ENCODE data around the gene FOXK1.
"Not testable (repeated sequence)": the region's sequence is repeated elsewhere in the genome, so short reads cannot be mapped to it uniquely, and the experiment has no call there.

Gene FOXK1

GRCh38 chr7:4785371-4785770 is 103.3 kb downstream of the FOXK1 start:
- no peak for DNase-seq (ENCODE audit: low read depth in 2 of 2)

- no peak for DNase-seq (ENCODE audit: low read depth in 2 of 2)
Observed at GRCh38 chr7:4786015-4786414, 103.9 kb downstream of the FOXK1 start.

- DNase-seq (ENCODE audit: low read depth in 2 of 2): no peak
Observed at GRCh38 chr7:4787541-4787940, 105.4 kb downstream of the FOXK1 start.

- no peak for DNase-seq (ENCODE audit: low read depth in 2 of 2)
Observed at GRCh38 chr7:4787947-4788626, 106.0 kb downstream of the FOXK1 start.

GRCh38 chr7:4788627-4789189 is 106.6 kb downstream of the FOXK1 start:
- no peak for DNase-seq (ENCODE audit: low read depth in 2 of 2)

- no peak for DNase-seq (ENCODE audit: low read depth in 2 of 2)
Observed at GRCh38 chr7:4789194-4790077, 107.3 kb downstream of the FOXK1 start.

GRCh38 chr7:4790078-4790465 is 108.0 kb downstream of the FOXK1 start:
- DNase-seq (ENCODE audit: low read depth in 2 of 2): no peak

GRCh38 chr7:4790516-4790991 is 108.5 kb downstream of the FOXK1 start:
- DNase-seq (ENCODE audit: low read depth in 2 of 2): no peak

- DNase-seq (ENCODE audit: low read depth in 2 of 2): no peak
Observed at GRCh38 chr7:4791101-4791737, 109.1 kb downstream of the FOXK1 start.

GRCh38 chr7:4791738-4792536 is 109.8 kb downstream of the FOXK1 start:
- peak; percentile 80 to 81 for DNase-seq (ENCODE audit: low read depth in 2 of 2)

GRCh38 chr7:4792537-4793126 is 110.5 kb downstream of the FOXK1 start:
- DNase-seq (ENCODE audit: low read depth in 2 of 2): peak in 1 of 2 donors; percentile 18

- DNase-seq (ENCODE audit: low read depth in 2 of 2): not testable (repeated sequence)
Observed at GRCh38 chr7:4793385-4793993, 111.4 kb downstream of the FOXK1 start.

GRCh38 chr7:4794171-4794570 is 112.1 kb downstream of the FOXK1 start:
- not testable (repeated sequence) for DNase-seq (ENCODE audit: low read depth in 2 of 2)

- no peak for DNase-seq (ENCODE audit: low read depth in 2 of 2)
Observed at GRCh38 chr7:4794591-4795350, 112.7 kb downstream of the FOXK1 start.

GRCh38 chr7:4796453-4796852 is 114.4 kb downstream of the FOXK1 start:
- no peak for DNase-seq (ENCODE audit: low read depth in 2 of 2)

- peak; percentile 53 to 59 for DNase-seq (ENCODE audit: low read depth in 2 of 2)
Observed at GRCh38 chr7:4797858-4798705, 116.0 kb downstream of the FOXK1 start.

GRCh38 chr7:4798706-4799235 is 116.7 kb downstream of the FOXK1 start:
- no peak for DNase-seq (ENCODE audit: low read depth in 2 of 2)

- DNase-seq (ENCODE audit: low read depth in 2 of 2): no peak
Observed at GRCh38 chr7:4799508-4800268, 117.6 kb downstream of the FOXK1 start.
